HG03045 (cell line): ENCODE results near the gene METTL4.

Source experiments
- ATAC-seq: cut with Tn5 transposase; IDR thresholded peaks from one replicate; pipeline ENCODE4 v1.9.1; 2021; ENCODE audit warnings: mild to moderate bottlenecking, moderate library complexity; ENCODE audit not compliant: unreplicated experiment

METTL4 gene

GRCh38 chr18:2522112-2522511 is 49.2 kb downstream of the METTL4 start:
- no peak for ATAC-seq

- ATAC-seq: no peak
Measured at GRCh38 chr18:2518473-2518872, 52.8 kb downstream of the METTL4 start.

GRCh38 chr18:2515908-2516625 is 55.2 kb downstream of the METTL4 start:
- no peak for ATAC-seq

GRCh38 chr18:2515171-2515787 is 56.0 kb downstream of the METTL4 start:
- no peak for ATAC-seq

- ATAC-seq: no peak
Measured at GRCh38 chr18:2513616-2514015, 57.7 kb downstream of the METTL4 start.

- no peak for ATAC-seq
Measured at GRCh38 chr18:2512059-2512458, 59.2 kb downstream of the METTL4 start.

- ATAC-seq: no peak
Measured at GRCh38 chr18:2511451-2511850, 59.9 kb downstream of the METTL4 start.

- no peak for ATAC-seq
Measured at GRCh38 chr18:2510416-2510815, 60.9 kb downstream of the METTL4 start.

GRCh38 chr18:2508678-2509077 is 62.6 kb downstream of the METTL4 start:
- ATAC-seq: no peak

GRCh38 chr18:2508155-2508554 is 63.1 kb downstream of the METTL4 start:
- no peak for ATAC-seq

GRCh38 chr18:2504642-2505041 is 66.7 kb downstream of the METTL4 start:
- no peak for ATAC-seq

GRCh38 chr18:2502880-2503279 is 68.4 kb downstream of the METTL4 start:
- no peak for ATAC-seq

GRCh38 chr18:2502394-2502793 is 68.9 kb downstream of the METTL4 start:
- no peak for ATAC-seq

- ATAC-seq: no peak
Measured at GRCh38 chr18:2497797-2498196, 73.5 kb downstream of the METTL4 start.

- ATAC-seq: no peak
Measured at GRCh38 chr18:2495381-2495780, 75.9 kb downstream of the METTL4 start.

GRCh38 chr18:2494921-2495320 is 76.4 kb downstream of the METTL4 start:
- no peak for ATAC-seq
